ENCODE data around the gene BIRC2. TPM values are rescaled to one million over a fixed set of nuclear protein-coding genes. Genes with fewer than 3 reads are reported as not detected.

Gene BIRC2
- total and polyA plus RNA-seq, 9 of the 15 experiments (the other 6 are each of a cell fraction or from before 2014, with no cell fraction given), result 14.3 to 45.9 (median 20.7) TPM

DNA sequence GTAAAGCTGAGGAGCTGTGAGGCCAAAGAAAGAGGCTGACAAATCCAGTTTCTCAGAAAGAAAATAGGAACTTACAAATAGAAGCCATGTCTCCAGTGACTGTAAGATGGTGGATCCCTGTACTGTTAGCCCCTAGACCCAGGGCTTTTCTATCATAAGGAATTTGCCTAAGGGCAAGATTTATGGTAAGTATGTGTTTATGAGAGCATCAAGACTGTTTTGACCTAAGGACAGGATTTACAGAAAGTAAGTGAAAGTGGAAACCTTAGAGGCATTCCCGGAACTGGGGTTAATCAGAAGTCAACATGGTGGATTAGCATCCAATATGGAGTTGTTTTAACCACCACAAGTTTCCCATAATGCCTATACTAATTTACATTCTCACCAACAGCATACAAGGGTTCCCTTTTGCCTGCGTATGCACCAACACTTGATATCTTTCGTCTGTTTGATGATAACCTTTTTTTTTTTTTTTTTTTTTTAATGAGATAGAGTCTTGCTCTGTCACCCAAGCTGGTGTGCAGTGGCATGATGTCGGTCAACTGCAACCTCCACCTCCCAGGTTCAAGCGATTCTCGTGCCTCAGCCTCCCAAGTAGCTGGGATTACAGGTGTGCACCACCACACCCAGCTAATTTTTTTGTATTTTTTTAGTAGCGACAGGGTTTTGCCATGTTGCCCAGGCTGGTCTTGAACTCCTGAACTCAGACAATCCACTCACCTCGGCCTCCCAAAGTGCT is 40.2 kb downstream of the BIRC2 start:
- H3K36me3 ChIP-seq (ENCODE audit: control insufficient read depth, insufficient read depth, low read length), result peaks cover 17% of the 10 kb centered on the region
- H4K20me1 ChIP-seq (replicated peaks; ENCODE audit: control insufficient read depth, insufficient read depth, low read length), result no peaks in the 10 kb centered on the region
- no peak overlapping the region for H3K9ac ChIP-seq (ENCODE audit: insufficient read depth in 1 of 2, low read depth in 2 of 2, low read length in 2 of 2)
- no peak overlapping the region for H3K4me2 ChIP-seq (ENCODE audit: insufficient read depth, low read length)
- in situ Hi-C loops (cut with MboI), result no loop called here
- POLR2A ChIA-PET, result interaction anchor here (1.1 kb wide), 1 partner anchor 11 kb away, joined by 3 read pairs; no protein-coding TSS in a partner anchor
- intact Hi-C loops (cut with micrococcal nuclease), result loop anchor here (5.0 kb wide), 1 partner anchor 65 kb away; the partner anchor contains the start of gene TMEM123
- no peaks in the 10 kb centered on the region for H3K27me3 ChIP-seq (ENCODE audit: control insufficient read depth in 2 of 2, insufficient read depth in 2 of 2, low read length in 2 of 2)
- ATAC-seq (no peak), FAIRE-seq (no peak), DNase-seq (ENCODE audit: extremely low read depth in 1 of 4, low spot score in 3 of 4) (no peak)
- H3K9me3 ChIP-seq (replicated peaks; ENCODE audit: control insufficient read depth, insufficient read depth, low read depth, low read length), result peaks cover 3% of the 10 kb centered on the region; the same call in 1 of the 2 replicates
- H3K27ac ChIP-seq (ENCODE audit: extremely low read depth, low read depth, low read length), result peak overlapping the region; percentile 76; the same call in 2 of the 3 replicates
- 65% methylated on average over 7 of the region's 8 CpGs for WGBS (ENCODE audit: insufficient coverage, low coverage, missing lambda C conversion rate)
- H3K4me1 ChIP-seq (replicated peaks in 1 of 2; ENCODE audit: control insufficient read depth in 2 of 2, insufficient read depth in 2 of 2, low read length in 2 of 2), result peaks cover 21 to 44% of the 10 kb centered on the region in 2 experiments; a peak in 4 of 5 replicates
- no peak overlapping the region for H2AFZ ChIP-seq (ENCODE audit: low read depth, low read length)
- no TSS peak for BruUV-seq (replicated peaks)
- H3K79me2 ChIP-seq (ENCODE audit: control insufficient read depth, insufficient read depth, low read length), result no peaks in the 10 kb centered on the region
- H3K4me3 ChIP-seq, result no peak overlapping the region
- H3K9me1 ChIP-seq (ENCODE audit: control insufficient read depth, insufficient read depth, low read length), result no peaks in the 10 kb centered on the region
- CTCF ChIA-PET (ENCODE audit: low intra/inter-chr PET ratio), result no interaction called here
- TF ChIP-seq POLR2AphosphoS5 (IDR thresholded peaks at IDR 0.05; ENCODE audit: control insufficient read depth, insufficient read depth, low read depth, low read length), result peak; percentile 64
- TF ChIP-seq CHD4 (IDR thresholded peaks at IDR 0.05; ENCODE audit: insufficient read depth, insufficient replicate concordance, low read depth, low read length, poor library complexity, severe bottlenecking), result no peak
- TF ChIP-seq CHCHD3 (CRISPR knock-in tag; IDR thresholded peaks at IDR 0.05), result no peak
- TF ChIP-seq CBX2 (IDR thresholded peaks at IDR 0.05; ENCODE audit: insufficient read depth, low read length, poor library complexity, severe bottlenecking), result no peak
- peak; percentile 68 for TF ChIP-seq TBP (optimal IDR thresholded peaks at IDR 0.05; ENCODE audit: low read depth, low read length)
- TF ChIP-seq BCOR (IDR thresholded peaks at IDR 0.05), result peak; percentile 46
- no peak for TF ChIP-seq HMBOX1 (IDR thresholded peaks at IDR 0.05)
- TF ChIP-seq SP2 (IDR thresholded peaks at IDR 0.05; ENCODE audit: extremely low read depth, low read depth, low read length, poor library complexity, severe bottlenecking), result no peak
- TF ChIP-seq ZNF408 (CRISPR knock-in tag; IDR thresholded peaks at IDR 0.05; ENCODE audit: low read depth), result no peak
- no peak for TF ChIP-seq SMARCA5 (IDR thresholded peaks at IDR 0.05)
- TF ChIP-seq KLF16 (IDR thresholded peaks at IDR 0.05), result no peak
- no peak for TF ChIP-seq RFX7 (CRISPR knock-in tag; IDR thresholded peaks at IDR 0.05)
- TF ChIP-seq ZNF551 (CRISPR knock-in tag; IDR thresholded peaks at IDR 0.05), result no peak
- no peak for TF ChIP-seq ZKSCAN8 (CRISPR knock-in tag; IDR thresholded peaks at IDR 0.05)
- no peak for TF ChIP-seq ZNF140 (CRISPR knock-in tag; IDR thresholded peaks at IDR 0.05)
- TF ChIP-seq NFYB (IDR thresholded peaks at IDR 0.05; ENCODE audit: extremely low read depth, insufficient read length), result no peak
- no peak for TF ChIP-seq JUN (IDR thresholded peaks at IDR 0.05; ENCODE audit: borderline replicate concordance, low read depth, low read length)
- no peak for TF ChIP-seq JUN (CRISPR knock-in tag; IDR thresholded peaks at IDR 0.05; ENCODE audit: borderline replicate concordance)
- no peak for TF ChIP-seq ZNF586 (CRISPR knock-in tag; conservative IDR thresholded peaks at IDR 0.05)
- TF ChIP-seq MAFG (tag; conservative IDR thresholded peaks at IDR 0.05), result no peak
- TF ChIP-seq IFI16 (CRISPR knock-in tag; IDR thresholded peaks at IDR 0.05), result no peak
- TF ChIP-seq POLR2A (conservative IDR thresholded peaks at IDR 0.05), result peak; percentile 75
- TF ChIP-seq C11orf30 (IDR thresholded peaks at IDR 0.05; ENCODE audit: low read depth), result no peak

All from K562 (cell line).